K562 (cell line): Measurements from ENCODE around the gene ACRBP. TPM values are rescaled to one million over a fixed set of nuclear protein-coding genes. Genes with fewer than 3 reads are reported as not detected.

Source experiments
- EP300 ChIP-seq: IDR thresholded peaks from 2 replicates; pipeline ENCODE4 v1.6.1; 2012; ENCODE audit warnings: low read length, improper control_type of control experiment
- HMGXB4 ChIP-seq: sonication (generic); formaldehyde crosslinking; IDR thresholded peaks from 2 replicates; pipeline ENCODE4 v1.8.1; 2023; ENCODE audit warnings: mild to moderate bottlenecking, missing genetic modification reagents
- ID3 ChIP-seq, 2 experiments: fragments of 250-450 bp in 1 of 2; fragments of 450-650 bp in 1 of 2; sonication (Bioruptor Pico) in 1 of 2; IDR thresholded peaks; 2 replicates each; pipeline versions ENCODE4 v1.6.1 to v1.8.0; 2016 to 2021; ENCODE audit warnings: mild to moderate bottlenecking in 2 of 2, moderate library complexity in 2 of 2, missing compliant biosample characterization in 1 of 2, missing genetic modification characterization in 1 of 2
- LARP7 ChIP-seq: fragments of 450-650 bp; IDR thresholded peaks from 2 replicates; pipeline ENCODE4 v1.6.1; 2016
- MECOM ChIP-seq: fragments of 250-450 bp; sonication (Bioruptor Pico); IDR thresholded peaks from 2 replicates; pipeline ENCODE4 v1.8.0; 2022; ENCODE audit warnings: inconsistent platforms
- MLX ChIP-seq, 2 experiments: fragments of 450-650 bp in 1 of 2; sonication (generic) in 1 of 2; formaldehyde crosslinking; conservative IDR thresholded peaks; 2 replicates each; pipeline versions ENCODE4 v1.4.0 to v1.8.1; 2020 to 2022; ENCODE audit warnings: mild to moderate bottlenecking in 1 of 2, missing genetic modification reagents in 1 of 2
- MTA3 ChIP-seq: fragments of 450-650 bp; formaldehyde crosslinking; IDR thresholded peaks from 2 replicates; pipeline ENCODE4 v1.6.1; 2017; ENCODE audit warnings: mild to moderate bottlenecking, borderline replicate concordance
- NKRF ChIP-seq: fragments of 450-650 bp; IDR thresholded peaks from 2 replicates; pipeline ENCODE4 v1.6.1; 2016; ENCODE audit warnings: borderline replicate concordance
- SFPQ ChIP-seq: fragments of 200-400 bp; formaldehyde crosslinking; IDR thresholded peaks from 2 replicates; pipeline ENCODE4 v1.6.1; 2017; ENCODE audit warnings: mild to moderate bottlenecking, low read depth, low read length, moderate library complexity
- SRSF1 ChIP-seq: fragments of 200-400 bp; formaldehyde crosslinking; IDR thresholded peaks from 2 replicates; pipeline ENCODE4 v1.6.1; 2017; ENCODE audit warnings: mild to moderate bottlenecking, low read depth, low read length, moderate library complexity
- ZBTB5 ChIP-seq: fragments of 450-650 bp; IDR thresholded peaks from 2 replicates; pipeline ENCODE4 v1.6.1; 2017; ENCODE audit warnings: antibody characterized with exemption
- ZBTB7A ChIP-seq: IDR thresholded peaks from 2 replicates; pipeline ENCODE4 v1.6.1; 2011; ENCODE audit warnings: low read depth, mild to moderate bottlenecking, low read length, moderate library complexity, borderline replicate concordance; ENCODE audit not compliant: control insufficient read depth
- ZNF395 ChIP-seq: fragments of 200-800 bp; sonication (Bioruptor generic); IDR thresholded peaks from 2 replicates; pipeline ENCODE4 v1.6.1; 2017; ENCODE audit warnings: missing genetic modification characterization, missing compliant biosample characterization
- ZNF717 ChIP-seq: fragments of 250-450 bp; sonication (Bioruptor Pico); IDR thresholded peaks from 2 replicates; pipeline ENCODE4 v1.5.0; 2021
- polyA plus RNA-seq, 8 experiments: library from polyadenylated mRNA; depleted of rRNA in 4 of 8; stranded (reverse) in 5 of 8; unstranded in 3 of 8; fragments of >200 nt; fragmentation: Nextera tagmentation in 2 of 8; fragmentation: Illumina TruSeq in 1 of 8; extraction: Ambion mirVana in 2 of 8; extraction: Trizol in 1 of 8; gene quantifications; 2 replicates each; pipeline versions ENCODE4 v1.2.1 to v1.2.3, GENCODE V29; 2011 to 2014; ENCODE audit warnings: inconsistent platforms in 1 of 8, missing spikeins in 1 of 8
- total RNA-seq, 7 experiments: library from RNA; depleted of rRNA in 6 of 7; stranded (reverse); fragments of >200 nt in 6 of 7; fragmentation: Illumina TruSeq in 2 of 7; extraction: Trizol in 2 of 7; gene quantifications; 2 replicates each; pipeline versions ENCODE4 v1.2.1 to v1.2.3, GENCODE V29; 2011 to 2021; ENCODE audit warnings: low replicate concordance in 1 of 7

The ACRBP gene
- total and polyA plus RNA-seq, 9 of the 15 experiments (the other 6 are each of a cell fraction or from before 2014, with no cell fraction given): 3.1 to 31.8 (median 8.4) TPM

- TF ChIP-seq MTA3: peak; percentile 18; the same call in 1 of the 2 replicates
- 0 out of 2 replicates have a peak, but pooled peaks have one; percentile 21 for TF ChIP-seq ZBTB5
- TF ChIP-seq MLX (CRISPR knock-in tag; conservative IDR thresholded peaks at IDR 0.05): no peak
- TF ChIP-seq SFPQ: no peak
- TF ChIP-seq ID3 (CRISPR knock-in tag; IDR thresholded peaks at IDR 0.05): no peak
- peak; percentile 82 for TF ChIP-seq ID3 (tag; IDR thresholded peaks at IDR 0.05)
- peak; percentile 72; the same call in 1 of the 2 replicates for TF ChIP-seq LARP7
- TF ChIP-seq ZBTB7A: 0 out of 2 replicates have a peak, but pooled peaks have one; percentile 15
- TF ChIP-seq NKRF: 0 out of 2 replicates have a peak, but pooled peaks have one; percentile 33
- TF ChIP-seq ZNF717 (CRISPR knock-in tag): no peak
- TF ChIP-seq HMGXB4: no peak
- no peak for TF ChIP-seq SRSF1
- TF ChIP-seq ZNF395: peak; percentile 88; the same call in 1 of the 2 replicates
- TF ChIP-seq MECOM (CRISPR knock-in tag): 0 out of 2 replicates have a peak, but pooled peaks have one; percentile 51
- TF ChIP-seq EP300: peak; percentile 34
Measured at GRCh38 chr12:6613015-6613775, 34.0 kb downstream of the ACRBP start (continued).
